SK-N-SH (cell line): Measurements from ENCODE around the gene ZDHHC16. TPM values are rescaled to one million over a fixed set of nuclear protein-coding genes. Genes with fewer than 3 reads are reported as not detected.

Source experiments
- CTCF ChIA-PET: fragments of 300-600, 350-600 bp; formaldehyde crosslinking; extraction: SDS; loops from one replicate; lab custom pipeline; 2021; lab: Yijun Ruan, JAX
- POLR2A ChIA-PET: fragments of 350-600 bp; sonication (Branson Sonifier 250); formaldehyde crosslinking; extraction: SDS; loops from one replicate; lab custom pipeline; 2020; ENCODE audit warnings: antibody characterized with exemption, inconsistent platforms; lab: Yijun Ruan, JAX
- DNase-seq: peaks from one replicate; pipeline ENCODE4 v3.0.0; 2012
- H2AFZ ChIP-seq: fragments of 200-600 bp; sonication (generic); 2 replicates; pipeline ENCODE4 v1.8.1; 2016; ENCODE audit warnings: antibody characterized with exemption, mild to moderate bottlenecking, low read depth
- H3F3A ChIP-seq: fragments of 200-600 bp; sonication (generic); replicated peaks from 2 replicates; pipeline ENCODE3; 2016; ENCODE audit warnings: antibody characterized with exemption, mild to moderate bottlenecking; ENCODE audit not compliant: insufficient read depth
- H3K27ac ChIP-seq, 2 experiments: fragments of 200-500 bp in 1 of 2; fragments of 200-600 bp in 1 of 2; sonication (Bioruptor generic) in 1 of 2; sonication (generic), shearing (Covaris generic) in 1 of 2; 2 replicates each; pipeline versions ENCODE4 v1.5.1 to v1.6.1; 2014 to 2016; ENCODE audit warnings: low read depth in 2 of 2, inconsistent platforms in 1 of 2, low read length in 1 of 2, mild to moderate bottlenecking in 1 of 2, mixed read lengths in 1 of 2
- H3K27me3 ChIP-seq: fragments of 200-600 bp; sonication (generic), shearing (Covaris generic); 2 replicates; pipeline ENCODE4 v1.6.1; 2016; ENCODE audit warnings: mixed run types; ENCODE audit not compliant: insufficient read depth
- H3K36me3 ChIP-seq, 2 experiments: fragments of 200-500 bp in 1 of 2; fragments of 200-600 bp in 1 of 2; sonication (Bioruptor generic) in 1 of 2; sonication (generic) in 1 of 2; replicated peaks in 1 of 2; 2 replicates each; pipeline versions ENCODE3 to v1.5.1; 2014 to 2016; ENCODE audit warnings: low read length in 1 of 2, mild to moderate bottlenecking in 1 of 2; ENCODE audit not compliant: insufficient read depth in 2 of 2, control insufficient read depth in 1 of 2
- H3K4me1 ChIP-seq, 2 experiments: fragments of 200-500 bp in 1 of 2; fragments of 200-600 bp in 1 of 2; sonication (Bioruptor generic) in 1 of 2; sonication (generic), shearing (Covaris generic) in 1 of 2; 2 replicates each; pipeline versions ENCODE4 v1.5.1 to v1.6.1; 2014 to 2016; ENCODE audit warnings: low read depth in 1 of 2, low read length in 1 of 2, mixed run types in 1 of 2; ENCODE audit not compliant: insufficient read depth in 2 of 2, control insufficient read depth in 1 of 2
- H3K4me2 ChIP-seq: fragments of 200-600 bp; sonication (generic), shearing (Covaris generic); 2 replicates; pipeline ENCODE4 v1.6.1; 2017; ENCODE audit warnings: mixed run types
- H3K4me3 ChIP-seq, 2 experiments: fragments of 200-500 bp in 1 of 2; fragments of 200-600 bp in 1 of 2; sonication (Bioruptor generic) in 1 of 2; sonication (generic), shearing (Covaris generic) in 1 of 2; 2 replicates each; pipeline versions ENCODE4 v1.5.1 to v1.8.1; 2014 to 2016; ENCODE audit warnings: low read depth in 2 of 2, inconsistent platforms in 1 of 2, low read length in 1 of 2, mild to moderate bottlenecking in 1 of 2, mixed read lengths in 1 of 2, moderate library complexity in 1 of 2
- H3K79me2 ChIP-seq: fragments of 200-600 bp; sonication (generic); 2 replicates; pipeline ENCODE4 v1.8.1; 2017; ENCODE audit warnings: mild to moderate bottlenecking; ENCODE audit not compliant: insufficient read depth
- H3K9ac ChIP-seq: fragments of 200-600 bp; sonication (generic); 2 replicates; pipeline ENCODE4 v1.6.1; 2017; ENCODE audit warnings: mixed run types
- H3K9me2 ChIP-seq: fragments of 200-600 bp; sonication (generic); 2 replicates; pipeline ENCODE4 v1.6.1; 2017; ENCODE audit warnings: mixed run types
- H3K9me3 ChIP-seq: fragments of 200-600 bp; sonication (generic); 2 replicates; pipeline ENCODE4 v1.6.1; 2017; ENCODE audit warnings: mixed run types, mild to moderate bottlenecking, moderate library complexity
- H4K20me1 ChIP-seq: fragments of 200-600 bp; sonication (generic); 2 replicates; pipeline ENCODE4 v1.6.1; 2017; ENCODE audit warnings: mild to moderate bottlenecking, mixed run types; ENCODE audit not compliant: insufficient read depth
- EZH2phosphoT487 ChIP-seq: fragments of 200-600 bp; sonication (generic); IDR thresholded peaks from 2 replicates; pipeline ENCODE4 v1.6.1; 2017; ENCODE audit warnings: low read depth, mixed run types, mild to moderate bottlenecking, antibody characterized with exemption, moderate library complexity, borderline replicate concordance
- FOSL2 ChIP-seq: IDR thresholded peaks from 2 replicates; pipeline ENCODE4 v1.4.0; 2012; ENCODE audit warnings: low read depth, mild to moderate bottlenecking, moderate library complexity, borderline replicate concordance
- GABPA ChIP-seq: IDR thresholded peaks from 2 replicates; pipeline ENCODE4 v1.4.0; 2012; ENCODE audit warnings: low read depth, mild to moderate bottlenecking
- GATA2 ChIP-seq: sonication (generic); formaldehyde crosslinking; IDR thresholded peaks from 2 replicates; pipeline ENCODE4 v1.5.0; 2020; ENCODE audit warnings: mild to moderate bottlenecking, missing genetic modification reagents
- IRF3 ChIP-seq: fragments of 150-350 bp; IDR thresholded peaks from 2 replicates; pipeline ENCODE4 v1.6.1; 2016; ENCODE audit warnings: mild to moderate bottlenecking, low read depth, low read length
- MEF2A ChIP-seq: IDR thresholded peaks from 2 replicates; pipeline ENCODE4 v1.4.0; 2012; ENCODE audit warnings: low read depth, borderline replicate concordance
- MXI1 ChIP-seq: IDR thresholded peaks from 2 replicates; pipeline ENCODE4 v1.6.1; 2012; ENCODE audit warnings: mild to moderate bottlenecking, low read depth, low read length, improper control_type of control experiment
- NFIC ChIP-seq: IDR thresholded peaks from 2 replicates; pipeline ENCODE4 v1.4.0; 2012; ENCODE audit warnings: borderline replicate concordance
- NRF1 ChIP-seq: IDR thresholded peaks from 2 replicates; pipeline ENCODE4 v1.6.1; 2012; ENCODE audit warnings: low read depth, mild to moderate bottlenecking, low read length
- POLR2AphosphoS5 ChIP-seq: IDR thresholded peaks from 2 replicates; pipeline ENCODE4 v1.6.1; 2012; ENCODE audit warnings: low read depth, low read length
- RAD21 ChIP-seq: IDR thresholded peaks from 2 replicates; pipeline ENCODE4 v1.6.1; 2012; ENCODE audit warnings: mild to moderate bottlenecking, low read length
- REST ChIP-seq: IDR thresholded peaks from 2 replicates; pipeline ENCODE4 v1.6.1; 2012; ENCODE audit warnings: mild to moderate bottlenecking, low read depth, low read length, moderate library complexity
- RFX5 ChIP-seq: IDR thresholded peaks from 2 replicates; pipeline ENCODE4 v1.6.1; 2012; ENCODE audit warnings: mild to moderate bottlenecking, improper control_type of control experiment, low read length
- SIN3A ChIP-seq: IDR thresholded peaks from 2 replicates; pipeline ENCODE4 v1.6.1; 2012; ENCODE audit warnings: low read depth, mild to moderate bottlenecking, low read length, moderate library complexity, borderline replicate concordance
- TAF1 ChIP-seq: IDR thresholded peaks from 2 replicates; pipeline ENCODE4 v1.6.1; 2012; ENCODE audit warnings: low read depth, mild to moderate bottlenecking, low read length, moderate library complexity, borderline replicate concordance
- WGBS: methylation state at CpG from one replicate; pipeline ENCODE4 v1.1.6; 2017; ENCODE audit warnings: low lambda C conversion rate; 5-methylcytosine and 5-hydroxymethylcytosine counted together
- polyA plus RNA-seq, 3 experiments: library from polyadenylated mRNA; depleted of rRNA; stranded (reverse); fragments of >200 nt; gene quantifications; 2 replicates each; pipeline ENCODE4 v1.2.3, GENCODE V29; 2012
- TF ChIP-seq, protein P1 (sequence below): IDR thresholded peaks from 2 replicates; pipeline ENCODE4 v1.4.0; 2012; ENCODE audit warnings: low read depth, borderline replicate concordance

The ZDHHC16 gene
- polyA plus RNA-seq, 1 of the 3 experiments (the other 2 are of a cell fraction): 71.5 TPM

GRCh38 chr10:97442277-97442676, 3.7 kb upstream of the ZDHHC16 start:
- CTCF ChIA-PET: interaction anchor here (1.2 to 1.4 kb wide), 2 partner anchors 19 to 34 kb away, joined by 3 to 5 read pairs; no protein-coding TSS in a partner anchor

More at GRCh38 chr10:97442277-97442676, 3.7 kb upstream of the ZDHHC16 start:
- H3K27me3 ChIP-seq: no peaks in the 10 kb centered on the region
- H3K4me1 ChIP-seq: peaks cover 7% of the 10 kb centered on the region in 2 experiments; a peak in 3 of 4 replicates
- no peak overlapping the region for H3K4me2 ChIP-seq
- POLR2A ChIA-PET: no interaction called here
- H3K4me3 ChIP-seq: no peak overlapping the region
- no peaks in the 10 kb centered on the region for H3K9me2 ChIP-seq
- TF ChIP-seq REST (no peak), IRF3 (no peak), TAF1 (no peak), NRF1 (no peak), MEF2A (no peak), POLR2AphosphoS5 (no peak), SIN3A (no peak), MXI1 (no peak), RFX5 (no peak), RAD21 (no peak), GABPA (no peak), FOSL2 (no peak), EZH2phosphoT487 (no peak), GATA2 (CRISPR knock-in tag) (no peak), NFIC (no peak)
- TF ChIP-seq, protein P1, sequence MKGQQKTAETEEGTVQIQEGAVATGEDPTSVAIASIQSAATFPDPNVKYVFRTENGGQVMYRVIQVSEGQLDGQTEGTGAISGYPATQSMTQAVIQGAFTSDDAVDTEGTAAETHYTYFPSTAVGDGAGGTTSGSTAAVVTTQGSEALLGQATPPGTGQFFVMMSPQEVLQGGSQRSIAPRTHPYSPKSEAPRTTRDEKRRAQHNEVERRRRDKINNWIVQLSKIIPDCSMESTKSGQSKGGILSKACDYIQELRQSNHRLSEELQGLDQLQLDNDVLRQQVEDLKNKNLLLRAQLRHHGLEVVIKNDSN: no peak
- no peak overlapping the region for H2AFZ ChIP-seq
- DNase-seq: no peak
- peaks cover 48% of the 10 kb centered on the region for H3K79me2 ChIP-seq
- peaks cover 10 to 32% of the 10 kb centered on the region in 2 experiments for H3K36me3 ChIP-seq
- no peaks in the 10 kb centered on the region for H4K20me1 ChIP-seq
- H3K27ac ChIP-seq: no peak overlapping the region
- H3K9ac ChIP-seq: no peak overlapping the region
- H3F3A ChIP-seq: no peaks in the 10 kb centered on the region
- no peaks in the 10 kb centered on the region for H3K9me3 ChIP-seq
- 100% methylated on average over 1 of the region's 1 CpG for WGBS
